H9 (cell line): ENCODE data around the gene TCTN2. TPM values are rescaled to one million over a fixed set of nuclear protein-coding genes. Genes with fewer than 3 reads are reported as not detected.

Experiments used
- DNase-seq: peaks from one replicate; pipeline ENCODE4 v3.0.0-alpha.2; 2017
- H2AFZ ChIP-seq: one replicate; pipeline ENCODE4 v1.6.1; 2013; ENCODE audit warnings: mild to moderate bottlenecking, low read length, control low read depth, moderate library complexity
- H2AK5ac ChIP-seq: 2 replicates; pipeline ENCODE4 v1.6.1; 2013; ENCODE audit warnings: low read length, control low read depth, mixed read lengths; ENCODE audit not compliant: insufficient read length
- H2BK120ac ChIP-seq: one replicate; pipeline ENCODE4 v1.6.1; 2013; ENCODE audit warnings: low read depth, mild to moderate bottlenecking, low read length, control low read depth, inconsistent platforms; ENCODE audit not compliant: poor library complexity, severe bottlenecking
- H2BK12ac ChIP-seq: 2 replicates; pipeline ENCODE4 v1.6.1; 2013; ENCODE audit warnings: low read length, control low read depth, mixed read lengths, low read depth; ENCODE audit not compliant: insufficient read length
- H2BK15ac ChIP-seq: 2 replicates; pipeline ENCODE4 v1.6.1; 2013; ENCODE audit warnings: low read depth, low read length, control low read depth
- H2BK20ac ChIP-seq: one replicate; pipeline ENCODE4 v1.6.1; 2013; ENCODE audit warnings: low read depth, mild to moderate bottlenecking, low read length, control low read depth, inconsistent platforms; ENCODE audit not compliant: poor library complexity, severe bottlenecking
- H2BK5ac ChIP-seq: 2 replicates; pipeline ENCODE4 v1.6.1; 2013; ENCODE audit warnings: low read length, control low read depth, mixed read lengths; ENCODE audit not compliant: insufficient read length
- H3K14ac ChIP-seq: 2 replicates; pipeline ENCODE4 v1.6.1; 2013; ENCODE audit warnings: low read length, control low read depth; ENCODE audit not compliant: insufficient read depth
- H3K18ac ChIP-seq: 2 replicates; pipeline ENCODE4 v1.6.1; 2013; ENCODE audit warnings: low read depth, mild to moderate bottlenecking, mixed read lengths, low read length, control low read depth; ENCODE audit not compliant: insufficient read length
- H3K23ac ChIP-seq: 2 replicates; pipeline ENCODE4 v1.6.1; 2013; ENCODE audit warnings: low read length, control low read depth, mixed read lengths, low read depth; ENCODE audit not compliant: insufficient read length
- H3K23me2 ChIP-seq: 2 replicates; pipeline ENCODE4 v1.6.1; 2013; ENCODE audit warnings: low read depth, mild to moderate bottlenecking, mixed read lengths, low read length, control low read depth; ENCODE audit not compliant: insufficient read length, poor library complexity, severe bottlenecking
- H3K27ac ChIP-seq: 2 replicates; pipeline ENCODE4 v1.5.1; 2013; ENCODE audit warnings: low read length, control low read depth, mixed read lengths, low read depth; ENCODE audit not compliant: insufficient read length
- H3K27me3 ChIP-seq: 2 replicates; pipeline ENCODE4 v1.6.1; 2013; ENCODE audit warnings: low read length, control low read depth, inconsistent platforms; ENCODE audit not compliant: insufficient read depth
- H3K4ac ChIP-seq: 2 replicates; pipeline ENCODE4 v1.6.1; 2013; ENCODE audit warnings: low read depth, mild to moderate bottlenecking, control low read depth, inconsistent platforms, low read length, moderate library complexity
- H3K4me1 ChIP-seq: 2 replicates; pipeline ENCODE4 v1.6.1; 2013; ENCODE audit warnings: low read length, control low read depth, inconsistent platforms; ENCODE audit not compliant: insufficient read depth
- H3K4me2 ChIP-seq: 2 replicates; pipeline ENCODE4 v1.6.1; 2013; ENCODE audit warnings: low read length, control low read depth, mixed read lengths; ENCODE audit not compliant: insufficient read length, insufficient read depth
- H3K56ac ChIP-seq: 2 replicates; pipeline ENCODE4 v1.6.1; 2013; ENCODE audit warnings: low read depth, mild to moderate bottlenecking, mixed read lengths, low read length, control low read depth; ENCODE audit not compliant: insufficient read length
- H3K79me1 ChIP-seq: 2 replicates; pipeline ENCODE4 v1.6.1; 2013; ENCODE audit warnings: low read depth, mild to moderate bottlenecking, moderate library complexity, low read length, control low read depth, inconsistent platforms; ENCODE audit not compliant: insufficient read depth, poor library complexity, severe bottlenecking
- H3K79me2 ChIP-seq: 2 replicates; pipeline ENCODE4 v1.6.1; 2013; ENCODE audit warnings: low read length, control low read depth, inconsistent platforms; ENCODE audit not compliant: insufficient read depth
- H3K9ac ChIP-seq: 2 replicates; pipeline ENCODE4 v1.6.1; 2013; ENCODE audit warnings: low read length, control low read depth, mixed read lengths; ENCODE audit not compliant: insufficient read length; ENCODE audit errors: extremely low read depth
- H3K9me3 ChIP-seq: one replicate; pipeline ENCODE4 v1.6.1; 2013; ENCODE audit warnings: low read depth, low read length, inconsistent platforms; ENCODE audit not compliant: control insufficient read depth
- H3T11ph ChIP-seq: one replicate; pipeline ENCODE4 v1.6.1; 2013; ENCODE audit warnings: mild to moderate bottlenecking, low read length, control low read depth, inconsistent platforms
- H4K20me1 ChIP-seq: one replicate; pipeline ENCODE4 v1.6.1; 2013; ENCODE audit not compliant: control insufficient read depth, insufficient read length, insufficient read depth
- H4K5ac ChIP-seq: 2 replicates; pipeline ENCODE4 v1.6.1; 2013; ENCODE audit warnings: low read depth, mild to moderate bottlenecking, mixed read lengths, low read length, control low read depth; ENCODE audit not compliant: insufficient read length
- H4K8ac ChIP-seq: replicated peaks from 2 replicates; pipeline ENCODE4 v1.6.1; 2013; ENCODE audit warnings: low read length, control low read depth, mixed read lengths, low read depth; ENCODE audit not compliant: insufficient read length
- H4K91ac ChIP-seq: 2 replicates; pipeline ENCODE4 v1.6.1; 2013; ENCODE audit warnings: low read depth, mild to moderate bottlenecking, moderate library complexity, mixed read lengths, low read length, control low read depth; ENCODE audit not compliant: insufficient read length
- H3K27ac Mint-ChIP-seq, 3 experiments: 2 replicates in 2 of 3; 3 replicates in 1 of 3; pipeline ENCODE4 v1.8.0; 2020 to 2021; ENCODE audit warnings: mixed read lengths in 3 of 3, mild to moderate bottlenecking in 1 of 3, moderate library complexity in 1 of 3
- H3K27me3 Mint-ChIP-seq: 2 replicates; pipeline ENCODE4 v1.8.0; 2021; ENCODE audit warnings: low read depth, mild to moderate bottlenecking, moderate library complexity, mixed read lengths
- H3K36me3 Mint-ChIP-seq, 3 experiments: 2 replicates in 2 of 3; 3 replicates in 1 of 3; pipeline ENCODE4 v1.8.0; 2020 to 2021; ENCODE audit warnings: low read depth in 3 of 3, mixed read lengths in 3 of 3; ENCODE audit not compliant: insufficient read depth in 1 of 3
- H3K4me1 Mint-ChIP-seq, 2 experiments: 2 replicates each; pipeline ENCODE4 v1.8.0; 2020; ENCODE audit warnings: mixed read lengths in 2 of 2
- H3K4me3 Mint-ChIP-seq, 2 experiments: 2 replicates in 1 of 2; 3 replicates in 1 of 2; pipeline ENCODE4 v1.8.0; 2020 to 2021; ENCODE audit warnings: mild to moderate bottlenecking in 2 of 2, mixed read lengths in 2 of 2, moderate library complexity in 1 of 2
- H3K9me3 Mint-ChIP-seq, 2 experiments: 2 replicates in 1 of 2; 3 replicates in 1 of 2; pipeline ENCODE4 v1.8.0; 2020; ENCODE audit warnings: mild to moderate bottlenecking in 2 of 2, mixed read lengths in 2 of 2, moderate library complexity in 1 of 2
- CTCF ChIP-seq: fragments of 200-600 bp; sonication (generic); conservative IDR thresholded peaks from 3 replicates; pipeline ENCODE4 v1.8.0; 2021; ENCODE audit warnings: antibody characterized with exemption, mild to moderate bottlenecking
- WGBS: extraction: QIAGEN DNeasy Blood & Tissue Kit; methylation state at CpG from one replicate; pipeline ENCODE4 v1.1.7; 2013; ENCODE audit warnings: missing lambda C conversion rate, low lambda C conversion rate, mixed read lengths; ENCODE audit not compliant: insufficient read length; ENCODE audit errors: extremely low coverage; 5-methylcytosine and 5-hydroxymethylcytosine counted together
- total RNA-seq: library from RNA; stranded (reverse); gene quantifications from 2 replicates; pipeline ENCODE4 v1.2.1, GENCODE V29; 2021

The TCTN2 gene
- total RNA-seq, 1 experiment from 2014 or later, result 7.4 TPM

DNA sequence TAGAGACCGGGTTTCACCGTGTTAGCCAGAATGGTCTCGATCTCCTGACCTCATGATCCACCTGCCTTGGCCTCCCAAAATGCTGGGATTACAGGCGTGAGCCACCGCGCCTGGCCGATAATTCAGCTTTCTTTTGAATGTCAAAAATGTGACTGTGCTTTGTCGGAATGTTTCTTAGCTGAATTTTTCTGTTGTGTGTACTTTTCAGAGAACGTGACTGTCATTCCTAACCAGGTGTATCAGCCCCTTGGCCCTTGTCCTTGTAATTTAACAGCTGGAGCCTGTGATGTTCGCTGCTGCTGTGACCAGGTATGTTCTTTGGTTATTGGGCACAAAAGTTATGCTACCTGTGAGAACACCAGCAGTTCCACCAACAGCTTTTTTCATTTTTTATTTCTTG is 8.1 kb downstream of the TCTN2 start:
- no peak for TF ChIP-seq CTCF
- H2BK120ac ChIP-seq, result no peak overlapping the region
- Mint-ChIP-seq H3K4me3 (no peak overlapping the region), H3K27ac (peak overlapping the region in 1 of 3 experiments; percentile 91; a peak in 1 of 7 replicates), H3K4me1 (no peaks in the 10 kb centered on the region), H3K9me3 (no peaks in the 10 kb centered on the region), H3K27me3 (no peaks in the 10 kb centered on the region), H3K36me3 (peaks cover 0 to 11% (median 7%) of the 10 kb centered on the region in 3 experiments; a peak in 4 of 7 replicates)
- H3K56ac ChIP-seq, result no peak overlapping the region
- H4K91ac ChIP-seq, result no peak overlapping the region
- H3K4ac ChIP-seq, result no peak overlapping the region
- H2BK15ac ChIP-seq, result no peak overlapping the region
- DNase-seq, result no peak
- no peak overlapping the region for H3K18ac ChIP-seq
- no peak overlapping the region for H3K27ac ChIP-seq
- H3K4me2 ChIP-seq, result no peak overlapping the region
- H4K5ac ChIP-seq, result no peak overlapping the region
- H3K14ac ChIP-seq, result no peak overlapping the region
- no peak overlapping the region for H2BK12ac ChIP-seq
- no peak overlapping the region for H2AK5ac ChIP-seq
- WGBS, result no CpG with 5 or more reads among the region's 10 CpGs
- H3K9ac ChIP-seq, result no peak overlapping the region
- H3K4me1 ChIP-seq, result no peaks in the 10 kb centered on the region
- H3K9me3 ChIP-seq, result no peaks in the 10 kb centered on the region
- no peaks in the 10 kb centered on the region for H3K27me3 ChIP-seq
- no peaks in the 10 kb centered on the region for H3K79me2 ChIP-seq
- no peak overlapping the region for H3T11ph ChIP-seq
- H3K79me1 ChIP-seq, result no peaks in the 10 kb centered on the region
- no peak overlapping the region for H2AFZ ChIP-seq
- no peaks in the 10 kb centered on the region for H3K23me2 ChIP-seq
- H3K23ac ChIP-seq, result no peak overlapping the region
- no peak overlapping the region for H2BK20ac ChIP-seq
- no peaks in the 10 kb centered on the region for H4K20me1 ChIP-seq
- no peak overlapping the region for H2BK5ac ChIP-seq
- H4K8ac ChIP-seq, result no peak overlapping the region
